Activated CD8-positive, alpha-beta T cell treated with anti-CD3 and anti-CD28 coated beads for 36 hours (primary cell): Measurements from ENCODE around the gene LETM1. TPM values are rescaled to one million over a fixed set of nuclear protein-coding genes. Genes with fewer than 3 reads are reported as not detected.

Experiments used
- ATAC-seq: fragments of 200-7000 bp; cut with Tn5 transposase; one replicate; pipeline ENCODE4 v1.10.0; 2021; ENCODE audit warnings: mild to moderate bottlenecking, moderate library complexity
- CTCF ChIA-PET: fragments of 350-600 bp; sonication (Branson Sonifier 250); formaldehyde crosslinking; loops from one replicate; lab custom pipeline; 2021; ENCODE audit warnings: antibody characterized with exemption; lab: Charles Lee
- POLR2A ChIA-PET: fragments of 350-600 bp; sonication (Branson Sonifier 250); formaldehyde crosslinking; loops from one replicate; lab custom pipeline; 2021; ENCODE audit warnings: antibody characterized with exemption; lab: Charles Lee
- DNase-seq: peaks from one replicate; pipeline ENCODE4 v3.0.0-alpha.2; 2020
- H3K27ac Mint-ChIP-seq: one replicate; pipeline ENCODE4 v1.8.0; 2021; ENCODE audit warnings: mild to moderate bottlenecking, mixed read lengths
- H3K27me3 Mint-ChIP-seq: one replicate; pipeline ENCODE4 v1.8.0; 2021; ENCODE audit warnings: mixed read lengths
- H3K36me3 Mint-ChIP-seq: one replicate; pipeline ENCODE4 v1.8.0; 2021; ENCODE audit warnings: low read depth, mixed read lengths
- H3K4me1 Mint-ChIP-seq: one replicate; pipeline ENCODE4 v1.8.0; 2021; ENCODE audit warnings: low read depth, mixed read lengths
- H3K4me3 Mint-ChIP-seq: one replicate; pipeline ENCODE4 v1.8.0; 2021; ENCODE audit warnings: mild to moderate bottlenecking, moderate library complexity, mixed read lengths
- H3K9me3 Mint-ChIP-seq: one replicate; pipeline ENCODE4 v1.8.0; 2021; ENCODE audit warnings: mixed read lengths
- CTCF ChIP-seq: fragments of 200-600 bp; IDR thresholded peaks from one replicate; pipeline ENCODE4 v1.8.0; 2022; ENCODE audit warnings: antibody characterized with exemption, mild to moderate bottlenecking
- intact Hi-C: fragments of 100-400 bp; cut with micrococcal nuclease; formaldehyde crosslinking; loops from one replicate; pipeline ENCODE4 v1.10.0; 2022
- total RNA-seq, 2 experiments: library from RNA; stranded (reverse); gene quantifications; one replicate each; pipeline ENCODE4 v1.2.3, GENCODE V29; 2021

The LETM1 gene
- total RNA-seq, 2 experiments from 2014 or later = 49.4 to 53.2 TPM

- TF ChIP-seq CTCF = no peak
- H3K4me1 Mint-ChIP-seq = peaks cover 37% of the 10 kb centered on the region
- no peak overlapping the region for H3K4me3 Mint-ChIP-seq
- no peaks in the 10 kb centered on the region for H3K27me3 Mint-ChIP-seq
- ChIA-PET POLR2A (no interaction called here), CTCF (no interaction called here)
- no peak for DNase-seq
- no peak for ATAC-seq
- H3K36me3 Mint-ChIP-seq = peaks cover 41% of the 10 kb centered on the region
- no peak overlapping the region for H3K27ac Mint-ChIP-seq
- no peaks in the 10 kb centered on the region for H3K9me3 Mint-ChIP-seq
- intact Hi-C loops = no loop called here
These were observed 23.5 kb upstream of the LETM1 start for GRCh38 chr4:1879485-1879884.

- CTCF ChIA-PET = interaction anchor here (2.1 to 3.7 kb wide), 2 partner anchors 25 kb away, joined by 20 to 29 read pairs; no protein-coding TSS in a partner anchor
- DNase-seq = no peak
- no peak for TF ChIP-seq CTCF
- intact Hi-C loops = no loop called here
- Mint-ChIP-seq H3K27me3 (no peaks in the 10 kb centered on the region), H3K9me3 (no peaks in the 10 kb centered on the region), H3K27ac (no peak overlapping the region), H3K4me3 (peak overlapping the region; percentile 25), H3K4me1 (peaks cover 48% of the 10 kb centered on the region), H3K36me3 (peaks cover 36% of the 10 kb centered on the region)
- POLR2A ChIA-PET = interaction anchor here (1.1 to 2.5 kb wide), 6 partner anchors 8 to 31 kb away, joined by 3 to 15 read pairs (median 9); partner anchors contain the start of gene LETM1
- ATAC-seq = no peak
These were observed 18.2 kb upstream of the LETM1 start for GRCh38 chr4:1874201-1874600.

- TF ChIP-seq CTCF = no peak
- intact Hi-C loops = no loop called here
- no peak overlapping the region for H3K27ac Mint-ChIP-seq
- no peaks in the 10 kb centered on the region for H3K9me3 Mint-ChIP-seq
- no peaks in the 10 kb centered on the region for H3K27me3 Mint-ChIP-seq
- H3K4me3 Mint-ChIP-seq = peak overlapping the region; percentile 99
- H3K4me1 Mint-ChIP-seq = peaks cover 46% of the 10 kb centered on the region
- POLR2A ChIA-PET = interaction anchor here (0.6 to 2.5 kb wide), 11 partner anchors 9 to 912 kb away, joined by 3 to 15 read pairs (median 6); partner anchors contain the start of gene LETM1
- peaks cover 35% of the 10 kb centered on the region for H3K36me3 Mint-ChIP-seq
- DNase-seq (no peak), ATAC-seq (no peak)
- CTCF ChIA-PET = interaction anchor here (2.1 kb wide), 1 partner anchor 25 kb away, joined by 20 read pairs; no protein-coding TSS in a partner anchor
These were observed 17.8 kb upstream of the LETM1 start for GRCh38 chr4:1873776-1874175.

GRCh38 chr4:1873291-1873690 is 17.3 kb upstream of the LETM1 start:
- Mint-ChIP-seq H3K4me3 (peak overlapping the region; percentile 99), H3K9me3 (no peaks in the 10 kb centered on the region), H3K27ac (peak overlapping the region; percentile 99), H3K4me1 (peaks cover 42% of the 10 kb centered on the region), H3K27me3 (no peaks in the 10 kb centered on the region), H3K36me3 (peaks cover 30% of the 10 kb centered on the region)
- no peak for DNase-seq
- intact Hi-C loops = no loop called here
- ChIA-PET CTCF (interaction anchor here (2.1 kb wide), 1 partner anchor 26 kb away, joined by 20 read pairs; no protein-coding TSS in a partner anchor), POLR2A (interaction anchor here (0.6 to 2.5 kb wide), 12 partner anchors 9 to 912 kb away, joined by 3 to 15 read pairs (median 6); partner anchors contain the start of gene LETM1)
- no peak for ATAC-seq
- no peak for TF ChIP-seq CTCF

GRCh38 chr4:1872870-1873269 is 16.9 kb upstream of the LETM1 start:
- intact Hi-C loops = no loop called here
- Mint-ChIP-seq H3K4me1 (peaks cover 42% of the 10 kb centered on the region), H3K9me3 (no peaks in the 10 kb centered on the region), H3K4me3 (peak overlapping the region; percentile 99), H3K27ac (peak overlapping the region; percentile 99), H3K27me3 (no peaks in the 10 kb centered on the region), H3K36me3 (peaks cover 29% of the 10 kb centered on the region)
- ATAC-seq = peak; percentile 33
- peak; percentile 58 for DNase-seq
- TF ChIP-seq CTCF = no peak
- POLR2A ChIA-PET = interaction anchor here (0.6 to 2.5 kb wide), 14 partner anchors 9 to 383 kb away, joined by 3 to 15 read pairs (median 6); partner anchors contain the start of gene LETM1
- CTCF ChIA-PET = interaction anchor here (2.1 kb wide), 1 partner anchor 26 kb away, joined by 20 read pairs; no protein-coding TSS in a partner anchor
